ENCODE results near the gene SPSB2. TPM values are rescaled to one million over a fixed set of nuclear protein-coding genes. Genes with fewer than 3 reads are reported as not detected.
"Not testable (repeated sequence)": the region's sequence is repeated elsewhere in the genome, so short reads cannot be mapped to it uniquely, and the experiment has no call there.

Gene SPSB2
- total RNA-seq, 1 experiment from 2014 or later: 6.4 TPM

DNA sequence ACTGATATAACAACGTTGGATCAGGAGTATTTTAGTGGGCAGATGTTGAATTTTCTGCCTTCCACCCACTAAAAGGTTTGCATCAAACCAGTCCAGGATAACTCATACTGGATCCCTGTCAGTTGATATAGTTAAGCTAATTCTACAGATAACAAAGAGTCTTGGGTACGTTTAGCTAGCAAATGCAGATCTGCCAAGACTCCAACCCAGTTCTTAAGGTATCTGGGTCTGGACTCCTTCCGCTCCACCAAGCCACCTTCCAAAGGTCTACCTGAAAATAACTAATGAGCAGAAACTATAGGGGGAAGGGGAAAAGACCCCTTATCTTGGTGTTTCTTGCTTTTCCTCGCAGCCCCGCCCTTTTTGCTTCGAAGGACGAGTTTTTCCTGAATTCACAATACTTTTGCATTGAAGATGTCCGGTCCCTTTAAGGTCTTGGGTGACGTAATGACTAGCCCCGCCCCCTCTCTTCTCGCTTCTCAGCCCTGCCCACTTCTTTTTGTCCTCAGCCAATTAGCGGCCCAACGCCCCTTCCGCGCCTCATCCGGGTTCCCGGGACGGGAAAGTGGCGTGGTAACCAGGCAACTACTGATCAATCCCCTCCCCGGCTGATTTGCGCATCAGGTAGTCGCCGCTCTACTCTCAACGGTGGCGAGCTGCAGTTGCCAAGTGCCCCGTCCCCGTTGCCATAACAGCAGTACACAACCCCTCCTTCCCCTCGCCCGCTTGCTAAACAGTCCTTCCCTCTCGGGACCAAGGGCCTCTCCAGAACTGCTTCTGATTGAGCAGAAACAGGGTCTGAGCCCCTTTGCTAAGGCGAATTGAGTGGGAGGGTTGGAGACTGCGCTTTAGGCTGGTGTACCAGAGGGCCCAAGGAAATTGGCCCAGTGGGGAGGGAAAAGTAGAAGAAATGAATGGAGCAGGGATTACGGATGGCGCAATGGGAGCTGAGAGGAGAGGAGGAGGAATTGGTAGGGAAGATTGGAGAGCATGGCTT, 31.5 kb upstream of the SPSB2 start, which contains the start of gene LRRC23:
Gene LRRC23, plus strand, starts transcription at position 543 of the 997 bp plus-strand sequence. CDS start 812 bp downstream, outside the sequence.
- in situ Hi-C loops (cut with HindIII; ENCODE audit: low pct_unique_long_range_greater_than_20kb, low sequenced_read_pairs): no loop called here
- peak; percentile 95 for DNase-seq (ENCODE audit: low read depth, low spot score)

DNA sequence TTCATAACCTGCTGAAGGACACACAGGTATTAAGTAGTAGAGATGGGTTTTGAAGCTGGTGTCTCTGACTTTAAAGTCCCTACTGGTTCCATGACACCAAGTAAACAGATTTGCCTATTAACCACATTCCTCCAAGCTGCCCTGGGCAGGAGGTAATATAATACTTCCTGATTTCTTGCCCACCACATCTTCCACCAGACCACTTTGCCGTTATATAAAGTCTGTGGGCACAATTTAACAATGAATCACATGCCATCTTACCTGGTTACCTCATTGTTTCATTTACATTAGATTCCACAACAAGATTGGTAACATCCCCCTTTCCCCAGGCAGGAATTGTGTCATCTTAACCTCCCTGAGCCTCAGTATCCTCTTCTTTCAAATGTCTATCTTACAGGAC, 30.6 kb upstream of the SPSB2 start:
- no peak for DNase-seq (ENCODE audit: low read depth, low spot score)
- in situ Hi-C loops (cut with HindIII; ENCODE audit: low pct_unique_long_range_greater_than_20kb, low sequenced_read_pairs): no loop called here

DNA sequence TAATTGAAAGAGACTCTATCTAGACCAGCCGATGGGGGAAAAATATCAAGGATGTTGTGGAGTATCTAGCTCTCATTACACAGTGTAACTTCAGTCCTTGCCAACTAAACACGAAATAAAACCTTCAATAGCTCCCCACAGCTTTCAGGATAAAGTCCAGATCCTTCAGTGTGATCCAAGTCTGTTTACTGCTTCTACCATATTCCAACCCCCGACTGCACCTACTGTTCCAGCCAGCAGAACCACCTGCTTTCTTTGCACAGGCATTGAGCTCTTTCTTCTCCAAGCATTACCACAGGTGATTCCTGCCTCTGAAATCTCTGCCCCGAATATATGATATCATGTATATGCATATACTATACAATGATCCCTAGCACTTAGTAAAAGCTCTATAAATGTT, 29.3 kb upstream of the SPSB2 start:
- DNase-seq (ENCODE audit: low read depth, low spot score): no peak
- in situ Hi-C loops (cut with HindIII; ENCODE audit: low pct_unique_long_range_greater_than_20kb, low sequenced_read_pairs): no loop called here

DNA sequence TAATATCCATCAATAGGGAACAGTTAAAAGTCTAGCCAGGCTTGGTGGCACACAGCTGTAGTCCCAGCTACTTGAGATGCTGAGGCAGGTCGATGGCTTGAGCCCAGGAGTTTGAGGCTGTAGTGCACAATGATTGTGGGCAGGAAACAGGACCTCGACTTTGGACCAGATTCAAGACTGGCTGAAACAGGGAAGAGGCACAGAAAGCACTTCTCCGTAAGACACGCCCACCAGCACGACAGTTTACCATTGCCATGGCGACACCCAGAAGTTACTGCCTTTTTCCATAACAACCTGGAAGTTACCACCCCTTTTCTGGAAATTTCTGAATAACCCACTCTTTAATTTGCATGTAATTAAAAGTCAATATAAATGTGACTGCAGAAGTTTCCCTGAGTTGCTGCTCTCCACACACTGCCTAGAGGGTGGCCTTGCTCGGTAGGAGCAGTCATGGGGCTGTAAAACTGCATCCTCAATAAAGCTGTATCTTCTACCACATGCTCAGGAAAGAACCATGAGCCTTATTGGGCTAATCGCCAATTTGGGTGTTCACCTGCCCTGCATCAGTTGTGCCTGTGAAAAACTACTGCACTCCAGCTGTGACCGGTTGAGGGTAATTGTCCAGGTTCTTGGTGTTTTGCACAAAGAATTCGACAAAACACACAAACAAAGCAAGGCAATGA, 26.9 kb upstream of the SPSB2 start:
- no peak for DNase-seq (ENCODE audit: low read depth, low spot score)

DNA sequence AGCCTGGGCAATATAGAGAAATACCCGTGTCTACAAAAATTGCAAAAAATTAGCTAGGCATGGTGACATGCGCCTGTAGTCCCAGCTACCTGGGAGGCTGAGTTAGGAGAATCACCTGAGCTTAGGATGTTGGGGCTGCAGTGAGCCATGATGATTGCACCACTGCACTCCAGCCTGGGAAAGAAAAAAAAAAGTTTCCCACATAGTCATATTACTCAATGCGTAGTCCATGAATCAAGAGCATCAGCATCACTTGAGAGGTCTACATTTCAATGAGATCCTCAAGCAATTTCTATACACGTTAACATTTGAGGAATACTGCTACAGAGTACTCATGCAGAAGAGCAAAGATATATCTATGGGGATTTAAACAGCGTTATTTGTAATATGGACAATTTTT, 26.3 kb upstream of the SPSB2 start:
- DNase-seq (ENCODE audit: low read depth, low spot score): no peak
- in situ Hi-C loops (cut with HindIII; ENCODE audit: low pct_unique_long_range_greater_than_20kb, low sequenced_read_pairs): no loop called here

More for the DNA sequence above, 26.9 kb upstream of the SPSB2 start:
- in situ Hi-C loops (cut with HindIII; ENCODE audit: low pct_unique_long_range_greater_than_20kb, low sequenced_read_pairs): no loop called here

DNA sequence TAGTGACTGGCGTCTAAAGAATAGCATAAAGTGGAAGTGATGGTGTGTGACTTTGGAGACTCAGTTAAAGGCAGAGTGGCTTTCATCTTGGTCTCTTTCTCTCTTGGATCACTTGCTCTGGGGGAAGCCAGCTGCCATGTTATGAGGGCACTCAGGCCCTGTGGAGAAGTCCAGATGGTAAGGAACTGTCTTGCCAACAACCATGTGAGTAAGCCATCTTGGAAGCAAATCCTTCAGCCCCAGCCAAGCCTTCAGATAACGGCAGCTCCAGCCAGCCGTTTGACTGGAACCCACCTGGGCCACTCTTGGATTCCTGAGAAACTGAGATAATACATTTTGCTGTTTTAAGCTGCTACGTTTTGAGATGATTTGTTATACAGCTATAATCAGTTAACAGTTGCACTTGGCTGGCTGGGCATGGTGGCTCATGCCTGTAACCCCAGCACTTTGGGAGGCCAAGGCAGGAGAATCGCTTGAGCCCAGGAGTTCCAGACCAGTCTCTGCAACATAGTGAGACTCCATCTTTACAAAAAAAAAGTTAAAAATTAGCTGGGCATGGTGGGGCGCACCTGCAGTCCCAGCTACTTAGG, 23.8 kb upstream of the SPSB2 start:
- DNase-seq (ENCODE audit: low read depth, low spot score): no peak
- in situ Hi-C loops (cut with HindIII; ENCODE audit: low pct_unique_long_range_greater_than_20kb, low sequenced_read_pairs): no loop called here

DNA sequence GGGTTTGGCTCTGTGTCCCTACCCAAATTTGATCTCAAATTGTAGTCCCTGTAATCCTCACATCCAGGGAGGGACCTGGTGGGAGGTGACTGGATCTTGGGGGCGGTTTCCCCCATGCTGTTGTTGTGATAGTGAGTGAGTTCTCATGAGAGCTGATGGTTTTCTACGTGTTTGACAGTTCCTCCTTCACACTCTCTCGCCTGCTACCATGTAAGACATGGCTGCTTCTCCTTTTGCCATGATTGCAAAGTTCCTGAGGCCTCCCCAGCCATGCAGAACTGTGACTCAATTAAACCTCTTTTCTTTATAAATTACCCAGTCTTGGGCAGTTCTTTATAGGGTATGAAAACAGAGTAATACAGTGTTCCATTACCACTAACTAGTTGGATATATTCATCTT, 21.2 kb upstream of the SPSB2 start:
- DNase-seq (ENCODE audit: low read depth, low spot score): no peak
- in situ Hi-C loops (cut with HindIII; ENCODE audit: low pct_unique_long_range_greater_than_20kb, low sequenced_read_pairs): no loop called here

DNA sequence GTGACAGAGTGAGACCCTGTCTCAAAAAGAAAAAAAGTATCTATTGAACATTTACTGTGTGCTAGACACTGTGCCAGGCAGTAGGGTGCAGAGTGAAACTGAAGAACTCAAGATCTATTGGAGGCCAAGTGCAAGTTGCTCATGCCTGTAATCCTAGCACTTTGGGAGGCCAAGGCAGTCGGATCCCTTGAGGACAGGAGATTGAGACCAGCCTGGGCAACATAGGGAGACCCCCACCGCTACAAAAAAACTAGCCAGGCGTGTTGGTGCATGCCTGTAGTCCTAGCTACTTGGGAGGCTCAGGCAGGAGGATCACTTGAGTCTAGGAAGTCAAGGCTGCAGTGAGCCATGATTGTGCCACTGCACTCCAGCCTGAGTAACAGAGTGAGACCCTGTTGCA, 19.6 kb upstream of the SPSB2 start:
- in situ Hi-C loops (cut with HindIII; ENCODE audit: low pct_unique_long_range_greater_than_20kb, low sequenced_read_pairs); DNase-seq (ENCODE audit: low read depth, low spot score): not testable (repeated sequence)

DNA sequence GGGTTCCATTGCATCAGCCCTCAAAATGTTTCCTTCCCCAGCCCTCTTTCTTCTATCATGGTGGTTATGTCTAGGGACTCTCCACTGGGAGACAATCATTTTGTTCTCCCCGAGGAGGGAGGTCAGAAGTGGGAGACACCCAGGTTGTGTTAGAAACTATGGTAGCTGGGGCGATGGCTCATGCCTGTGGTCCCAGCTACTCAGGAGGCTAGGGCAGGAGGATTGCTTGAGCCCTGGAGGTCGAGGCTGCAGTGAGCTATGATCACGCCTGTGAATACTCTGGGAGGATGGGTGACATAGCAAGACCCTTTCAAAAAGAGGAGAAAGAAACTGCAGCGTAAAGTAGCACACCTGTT, 18.5 kb upstream of the SPSB2 start:
- no peak for DNase-seq (ENCODE audit: low read depth, low spot score)
- in situ Hi-C loops (cut with HindIII; ENCODE audit: low pct_unique_long_range_greater_than_20kb, low sequenced_read_pairs): no loop called here

DNA sequence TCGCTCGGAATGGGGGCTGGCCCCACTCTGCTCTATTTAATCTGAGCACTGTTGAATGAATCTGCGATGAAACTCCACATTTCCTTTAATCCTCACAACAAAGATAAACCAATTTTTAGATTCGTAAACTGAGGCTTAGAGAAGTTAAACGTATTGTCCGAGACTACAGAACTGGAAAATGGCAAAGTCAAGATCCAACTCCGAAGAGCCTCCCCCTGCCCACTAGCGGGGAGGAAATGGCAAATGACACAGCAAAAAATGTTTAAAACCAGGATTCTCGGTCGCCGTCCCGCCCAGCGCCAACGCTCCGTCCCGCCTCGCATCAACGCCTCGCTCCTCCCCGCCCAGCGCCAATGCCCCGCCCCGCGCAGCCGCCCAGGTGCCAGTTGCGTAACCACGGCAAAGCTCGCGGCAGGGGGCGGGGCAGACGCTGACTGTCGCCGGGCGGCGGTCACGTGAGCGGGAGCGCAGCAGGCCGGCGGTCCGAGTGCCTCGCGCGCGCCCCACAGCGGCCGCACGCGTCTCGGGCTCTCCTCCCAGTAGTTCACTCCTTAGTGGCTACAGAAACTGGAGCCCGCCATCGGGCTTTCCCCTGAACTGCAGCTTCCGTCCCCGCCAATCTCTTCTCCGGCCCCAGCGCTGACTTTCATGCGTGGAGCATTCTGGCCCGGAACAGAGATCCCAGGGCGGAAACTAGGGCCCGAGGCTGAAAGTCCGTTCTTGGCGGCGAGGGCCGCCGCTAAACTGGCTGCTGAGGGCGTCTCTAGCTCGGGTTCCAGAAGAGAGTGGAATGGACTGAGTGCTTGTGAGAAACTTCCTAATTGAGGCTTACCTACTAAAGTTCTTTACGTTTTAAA, 17.9 kb upstream of the SPSB2 start:
- peak; percentile 95 for DNase-seq (ENCODE audit: low read depth, low spot score)
- in situ Hi-C loops (cut with HindIII; ENCODE audit: low pct_unique_long_range_greater_than_20kb, low sequenced_read_pairs): no loop called here

DNA sequence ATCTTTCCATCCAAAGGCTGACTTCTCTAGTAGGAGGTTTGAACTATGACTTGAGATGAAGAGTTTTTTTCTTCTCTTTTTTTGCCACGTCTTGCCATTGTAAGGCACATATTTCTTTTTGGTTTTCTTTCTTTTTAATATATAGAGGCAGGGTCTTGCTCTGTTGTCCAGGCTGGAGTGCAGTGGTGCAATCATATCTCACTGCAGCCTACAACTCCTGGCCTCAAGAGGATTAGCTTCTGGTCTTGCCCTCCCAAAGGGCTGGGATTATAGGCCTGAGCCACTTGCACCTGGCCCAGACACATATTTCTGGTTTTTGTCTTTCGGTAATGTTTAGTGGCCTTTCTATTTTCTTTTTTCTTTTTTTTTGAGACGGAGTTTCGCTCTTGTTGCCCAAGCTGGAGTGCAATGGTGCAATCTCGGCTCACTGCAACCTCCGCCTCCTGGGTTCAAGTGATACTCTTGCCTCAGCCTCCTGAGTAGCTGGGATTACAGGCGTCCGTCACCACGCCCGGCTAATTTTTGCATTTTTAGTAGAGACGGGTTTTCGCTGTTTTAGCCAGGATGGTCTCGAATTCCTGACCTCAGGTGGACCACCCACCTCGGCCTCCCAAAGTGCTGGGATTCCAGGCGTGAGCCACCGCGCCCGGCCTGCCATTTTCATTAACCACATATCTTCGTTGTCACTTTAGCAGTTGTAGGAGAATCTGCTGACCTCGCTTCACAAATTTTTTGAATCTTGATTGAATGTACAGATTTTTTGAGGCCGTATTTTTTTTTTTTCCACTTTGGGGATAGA, 16.9 kb upstream of the SPSB2 start:
- DNase-seq (ENCODE audit: low read depth, low spot score); in situ Hi-C loops (cut with HindIII; ENCODE audit: low pct_unique_long_range_greater_than_20kb, low sequenced_read_pairs): not testable (repeated sequence)

DNA sequence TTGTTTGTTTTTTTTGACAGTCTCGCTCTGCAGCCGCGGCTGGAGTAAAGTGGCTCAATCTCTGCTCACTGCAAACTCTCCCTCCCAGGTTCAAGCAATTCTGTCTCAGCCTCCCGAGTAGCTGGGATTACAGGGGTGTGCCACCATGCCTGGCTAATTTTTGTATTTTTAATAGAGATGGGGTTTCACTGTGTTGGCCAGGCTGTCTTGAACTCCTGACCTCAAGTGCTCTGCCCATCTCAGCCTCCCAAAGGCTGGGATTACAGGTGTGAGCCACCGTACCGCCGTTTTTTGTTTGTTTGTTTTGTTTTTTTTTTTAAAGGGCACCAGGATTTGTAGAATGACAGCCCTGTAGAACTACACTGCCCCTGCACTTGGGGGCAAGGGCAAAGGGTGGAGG, 15.7 kb upstream of the SPSB2 start:
- DNase-seq (ENCODE audit: low read depth, low spot score); in situ Hi-C loops (cut with HindIII; ENCODE audit: low pct_unique_long_range_greater_than_20kb, low sequenced_read_pairs): not testable (repeated sequence)

DNA sequence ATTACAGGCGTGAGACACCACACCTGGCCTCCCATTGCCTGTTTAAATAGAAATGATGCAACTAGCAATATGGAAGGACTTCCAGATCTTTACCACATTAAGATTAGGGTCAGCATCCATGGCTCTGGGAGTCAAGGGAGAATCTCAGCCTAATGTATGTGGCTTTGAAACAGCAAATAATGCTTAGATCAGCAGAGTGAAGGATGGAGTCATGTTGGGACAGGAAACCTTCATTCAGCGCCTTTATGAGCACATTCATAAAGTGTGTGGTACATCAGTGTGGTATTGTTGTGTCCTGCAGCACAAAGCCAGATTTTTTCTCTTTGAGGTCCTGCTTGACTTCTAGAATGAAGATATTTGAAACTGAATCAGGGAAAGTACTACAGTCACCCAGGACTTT, 15.3 kb upstream of the SPSB2 start:
- in situ Hi-C loops (cut with HindIII; ENCODE audit: low pct_unique_long_range_greater_than_20kb, low sequenced_read_pairs): no loop called here
- no peak for DNase-seq (ENCODE audit: low read depth, low spot score)

DNA sequence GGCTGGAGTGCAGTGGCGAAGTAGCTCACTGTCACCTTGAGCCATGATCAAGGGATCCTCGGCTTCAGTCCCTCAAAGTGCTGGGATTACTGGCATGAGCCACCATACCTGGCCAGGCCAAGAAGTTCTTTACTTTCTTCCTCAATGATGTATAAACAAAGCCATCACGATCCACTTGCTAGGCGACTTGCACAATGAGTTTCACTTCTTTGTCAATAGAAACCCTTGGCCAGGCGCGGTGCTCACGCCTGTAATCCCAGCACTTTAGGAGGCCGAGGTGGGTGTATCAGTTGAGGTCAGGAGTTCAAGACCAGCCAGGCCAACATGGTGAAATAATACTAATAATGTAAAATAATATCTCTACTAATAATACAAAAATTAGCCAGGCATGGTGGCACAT, 14.4 kb upstream of the SPSB2 start:
- DNase-seq (ENCODE audit: low read depth, low spot score): no peak
- in situ Hi-C loops (cut with HindIII; ENCODE audit: low pct_unique_long_range_greater_than_20kb, low sequenced_read_pairs): no loop called here

DNA sequence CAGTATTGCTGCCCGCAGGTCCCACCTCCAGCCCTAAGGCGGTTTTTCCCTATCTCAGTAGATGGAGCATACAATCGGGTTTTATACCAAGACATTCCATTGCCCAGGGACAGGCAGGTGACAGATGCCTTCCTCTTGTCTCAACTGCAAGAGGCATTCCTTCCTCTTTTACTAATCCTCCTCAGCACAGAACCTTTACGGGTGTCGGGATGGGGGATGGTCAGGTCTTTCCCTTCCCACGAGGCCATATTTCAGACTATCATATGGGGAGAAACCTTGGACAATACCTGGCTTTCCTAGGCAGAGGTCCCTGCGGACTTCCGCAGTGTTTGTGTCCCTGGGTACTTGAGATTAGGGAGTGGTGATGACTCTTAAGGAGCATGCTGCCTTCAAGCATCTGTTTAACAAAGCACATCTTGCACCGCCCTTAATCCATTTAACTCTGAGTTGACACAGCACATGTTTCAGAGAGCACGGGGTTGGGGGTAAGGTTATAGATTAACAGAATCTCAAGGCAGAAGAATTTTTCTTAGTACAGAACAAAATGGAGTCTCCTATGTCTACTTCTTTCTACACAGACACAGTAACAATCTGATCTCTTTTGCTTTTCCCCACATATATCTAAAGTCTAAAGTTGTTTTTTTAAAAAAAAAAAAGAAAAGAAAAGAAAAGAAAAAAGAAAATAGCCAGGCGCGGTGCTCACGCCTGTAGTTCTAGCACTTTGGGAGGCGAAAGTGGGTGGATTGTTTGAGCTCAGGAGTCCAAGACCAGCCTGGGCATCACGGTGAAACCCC, 13.3 kb upstream of the SPSB2 start:
- DNase-seq (ENCODE audit: low read depth, low spot score); in situ Hi-C loops (cut with HindIII; ENCODE audit: low pct_unique_long_range_greater_than_20kb, low sequenced_read_pairs): not testable (repeated sequence)

DNA sequence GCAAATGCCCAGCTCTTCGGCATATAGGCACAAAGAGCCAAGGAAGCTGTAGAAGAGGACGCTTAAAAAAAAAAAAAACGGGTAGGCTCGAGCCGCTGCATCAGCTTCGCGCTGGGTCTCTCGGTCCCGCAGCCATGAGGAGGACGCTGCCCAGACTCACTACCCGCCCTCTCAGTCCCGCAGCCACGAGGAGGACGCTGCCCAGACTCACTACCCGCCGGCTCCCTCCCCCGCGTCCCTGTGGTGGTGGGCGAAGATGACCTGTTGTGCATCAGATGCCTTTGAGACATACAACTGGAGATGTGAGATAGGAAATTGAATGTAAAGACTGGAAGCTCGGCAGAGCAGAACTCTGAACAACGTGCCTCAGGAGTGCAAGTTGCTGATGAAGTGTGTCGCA, 11.4 kb upstream of the SPSB2 start:
- in situ Hi-C loops (cut with HindIII; ENCODE audit: low pct_unique_long_range_greater_than_20kb, low sequenced_read_pairs): no loop called here
- DNase-seq (ENCODE audit: low read depth, low spot score): no peak

Data from SK-MEL-5 (cell line).